ENCODE data around the gene DAB1.

DNA sequence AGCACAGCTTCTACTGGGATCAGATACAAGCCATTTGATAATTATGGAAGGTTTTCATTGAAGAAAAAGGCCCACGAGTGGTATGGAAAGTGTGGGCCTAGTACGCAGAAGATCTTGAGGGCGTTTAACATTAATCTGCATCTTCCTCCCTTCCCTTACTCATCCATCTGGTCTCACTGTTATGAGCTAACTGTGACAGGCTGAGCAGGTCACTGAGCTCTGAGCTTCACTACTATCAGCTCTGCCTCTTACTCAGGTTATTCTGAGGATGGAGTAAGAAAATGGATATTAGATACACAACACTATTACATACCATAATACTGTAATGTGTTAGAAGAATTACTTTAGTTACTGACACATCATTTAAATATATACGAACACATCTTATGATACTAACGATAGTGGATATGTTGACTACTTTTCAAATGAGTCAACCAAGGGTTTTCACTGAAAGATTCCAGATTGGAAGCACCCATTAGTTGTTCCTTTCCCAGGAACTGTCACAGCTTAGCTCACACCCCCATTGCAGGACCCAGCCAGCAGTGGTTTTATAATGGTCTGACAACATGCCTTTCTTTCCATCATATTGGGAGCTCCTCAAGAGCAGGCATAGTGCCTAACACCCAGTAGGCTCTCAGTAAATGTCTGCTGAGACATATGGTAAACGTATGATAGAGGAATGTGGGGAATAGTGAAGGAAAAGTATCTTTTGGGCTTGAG is 360.3 kb downstream of the DAB1 start:
- TF ChIP-seq, protein P1, sequence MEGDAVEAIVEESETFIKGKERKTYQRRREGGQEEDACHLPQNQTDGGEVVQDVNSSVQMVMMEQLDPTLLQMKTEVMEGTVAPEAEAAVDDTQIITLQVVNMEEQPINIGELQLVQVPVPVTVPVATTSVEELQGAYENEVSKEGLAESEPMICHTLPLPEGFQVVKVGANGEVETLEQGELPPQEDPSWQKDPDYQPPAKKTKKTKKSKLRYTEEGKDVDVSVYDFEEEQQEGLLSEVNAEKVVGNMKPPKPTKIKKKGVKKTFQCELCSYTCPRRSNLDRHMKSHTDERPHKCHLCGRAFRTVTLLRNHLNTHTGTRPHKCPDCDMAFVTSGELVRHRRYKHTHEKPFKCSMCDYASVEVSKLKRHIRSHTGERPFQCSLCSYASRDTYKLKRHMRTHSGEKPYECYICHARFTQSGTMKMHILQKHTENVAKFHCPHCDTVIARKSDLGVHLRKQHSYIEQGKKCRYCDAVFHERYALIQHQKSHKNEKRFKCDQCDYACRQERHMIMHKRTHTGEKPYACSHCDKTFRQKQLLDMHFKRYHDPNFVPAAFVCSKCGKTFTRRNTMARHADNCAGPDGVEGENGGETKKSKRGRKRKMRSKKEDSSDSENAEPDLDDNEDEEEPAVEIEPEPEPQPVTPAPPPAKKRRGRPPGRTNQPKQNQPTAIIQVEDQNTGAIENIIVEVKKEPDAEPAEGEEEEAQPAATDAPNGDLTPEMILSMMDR (IDR thresholded peaks at IDR 0.05; ENCODE audit: insufficient read depth, low read length, poor library complexity, severe bottlenecking) = no peak
- no peak for TF ChIP-seq EZH2phosphoT487 (conservative IDR thresholded peaks at IDR 0.05; ENCODE audit: low read length)
